H1 (cell line): ENCODE measurements around the gene PDIA5.

Experiments
- BRCA1 ChIP-seq: IDR thresholded peaks from 2 replicates; pipeline ENCODE4 v1.6.1; 2012; ENCODE audit warnings: low read depth, low read length, improper control_type of control experiment
- TF ChIP-seq, protein P1 (sequence below), 3 experiments: IDR thresholded peaks; 1 replicate in 2 of 3; 2 replicates in 1 of 3; pipeline versions ENCODE4 v1.5.1 to v1.6.1; 2011; ENCODE audit warnings: low read length in 3 of 3, mild to moderate bottlenecking in 3 of 3, inconsistent platforms in 2 of 3, low read depth in 1 of 3, moderate library complexity in 1 of 3; ENCODE audit not compliant: insufficient read depth in 1 of 3; ENCODE audit errors: control extremely low read depth in 1 of 3

DNA sequence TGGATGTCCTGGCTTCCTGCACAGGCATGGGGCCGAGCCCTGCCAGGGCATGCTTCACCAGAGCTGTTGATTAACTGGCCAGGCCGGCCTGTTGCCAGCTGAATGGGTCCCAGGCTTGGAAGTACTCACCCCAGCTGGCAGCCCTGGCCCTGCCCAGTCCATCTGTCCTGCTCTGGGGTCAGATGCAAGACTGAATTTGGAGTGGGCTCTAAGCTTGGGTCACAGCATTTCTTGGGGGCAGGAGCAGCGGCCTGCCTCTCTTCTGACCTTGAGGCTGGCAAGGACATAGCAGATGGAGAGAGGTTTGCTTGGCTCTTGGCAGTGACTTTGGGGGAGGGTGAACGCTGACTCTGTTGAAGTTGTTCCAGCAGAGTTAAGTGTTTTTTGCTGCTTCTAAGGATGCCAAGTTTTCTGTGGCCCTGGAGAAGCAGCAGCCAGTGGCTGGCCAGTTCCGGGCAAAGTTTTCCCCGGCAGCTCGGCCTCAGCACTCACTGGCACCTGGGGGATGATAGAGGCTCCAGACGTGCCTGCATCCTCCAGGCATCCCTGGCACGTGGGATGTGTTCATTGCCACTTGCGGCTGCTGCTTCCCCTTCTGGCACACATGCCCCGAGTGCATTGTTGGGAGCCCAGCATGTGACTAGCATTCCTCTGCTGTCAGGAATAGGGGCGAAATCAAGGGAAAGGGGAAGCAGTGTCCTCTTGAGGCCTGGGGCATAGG lies 22.9 kb downstream of the PDIA5 start:
- no peak for TF ChIP-seq BRCA1
- TF ChIP-seq, protein P1, sequence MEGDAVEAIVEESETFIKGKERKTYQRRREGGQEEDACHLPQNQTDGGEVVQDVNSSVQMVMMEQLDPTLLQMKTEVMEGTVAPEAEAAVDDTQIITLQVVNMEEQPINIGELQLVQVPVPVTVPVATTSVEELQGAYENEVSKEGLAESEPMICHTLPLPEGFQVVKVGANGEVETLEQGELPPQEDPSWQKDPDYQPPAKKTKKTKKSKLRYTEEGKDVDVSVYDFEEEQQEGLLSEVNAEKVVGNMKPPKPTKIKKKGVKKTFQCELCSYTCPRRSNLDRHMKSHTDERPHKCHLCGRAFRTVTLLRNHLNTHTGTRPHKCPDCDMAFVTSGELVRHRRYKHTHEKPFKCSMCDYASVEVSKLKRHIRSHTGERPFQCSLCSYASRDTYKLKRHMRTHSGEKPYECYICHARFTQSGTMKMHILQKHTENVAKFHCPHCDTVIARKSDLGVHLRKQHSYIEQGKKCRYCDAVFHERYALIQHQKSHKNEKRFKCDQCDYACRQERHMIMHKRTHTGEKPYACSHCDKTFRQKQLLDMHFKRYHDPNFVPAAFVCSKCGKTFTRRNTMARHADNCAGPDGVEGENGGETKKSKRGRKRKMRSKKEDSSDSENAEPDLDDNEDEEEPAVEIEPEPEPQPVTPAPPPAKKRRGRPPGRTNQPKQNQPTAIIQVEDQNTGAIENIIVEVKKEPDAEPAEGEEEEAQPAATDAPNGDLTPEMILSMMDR (IDR thresholded peaks at IDR 0.05; ENCODE audit: control extremely low read depth in 1 of 3, insufficient read depth in 1 of 3, low read depth in 1 of 3, low read length in 3 of 3) = no peak
